ENCODE results near the gene NIT1.

The NIT1 gene

GRCh38 chr1:161072751-161073449 lies 45.0 kb upstream of the NIT1 start:
- TF ChIP-seq CTCF (IDR thresholded peaks at IDR 0.05; ENCODE audit: low read depth, low read length, missing control alignments), result no peak
- DNase-seq (ENCODE audit: extremely low read depth, low read depth), result no peak
- no peak overlapping the region for H3K4me3 ChIP-seq (replicated peaks; ENCODE audit: low read depth, low read length)

DNA sequence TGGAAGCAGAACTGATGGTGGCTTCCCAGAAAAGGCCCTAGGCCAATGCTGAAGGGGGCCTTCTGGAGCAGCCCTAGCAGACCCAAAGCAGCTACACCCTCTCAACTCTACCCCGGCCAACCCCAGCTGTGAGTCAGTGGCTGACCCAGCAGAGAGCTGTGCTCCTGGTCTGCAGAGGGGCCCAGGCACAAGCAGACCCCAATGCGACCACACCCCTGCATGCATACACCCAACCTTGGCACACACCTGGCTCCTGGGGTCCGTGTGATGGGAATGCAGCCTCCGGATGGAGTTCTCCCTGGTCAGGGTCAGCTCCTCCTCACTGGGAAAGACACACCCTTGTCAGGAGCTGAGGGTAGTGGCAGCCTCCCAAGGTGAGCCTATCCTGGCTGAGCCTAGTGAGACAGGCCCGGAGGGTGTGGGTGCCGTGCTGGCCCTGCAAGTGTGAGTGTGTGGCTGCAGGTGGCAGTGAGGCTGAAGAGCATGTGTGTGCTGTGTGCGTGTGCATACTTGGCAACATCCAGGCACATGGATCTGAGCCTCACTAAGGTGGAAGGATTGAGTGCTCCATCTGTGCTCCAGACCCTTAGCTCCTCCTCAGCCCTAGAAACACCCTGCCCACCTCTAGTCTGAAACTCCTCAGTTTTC lies 44.3 kb upstream of the NIT1 start:
- no peak for TF ChIP-seq CTCF (IDR thresholded peaks at IDR 0.05; ENCODE audit: low read depth, low read length, missing control alignments)
- DNase-seq (ENCODE audit: extremely low read depth, low read depth), result no peak
- no peak overlapping the region for H3K4me3 ChIP-seq (replicated peaks; ENCODE audit: low read depth, low read length)

DNA sequence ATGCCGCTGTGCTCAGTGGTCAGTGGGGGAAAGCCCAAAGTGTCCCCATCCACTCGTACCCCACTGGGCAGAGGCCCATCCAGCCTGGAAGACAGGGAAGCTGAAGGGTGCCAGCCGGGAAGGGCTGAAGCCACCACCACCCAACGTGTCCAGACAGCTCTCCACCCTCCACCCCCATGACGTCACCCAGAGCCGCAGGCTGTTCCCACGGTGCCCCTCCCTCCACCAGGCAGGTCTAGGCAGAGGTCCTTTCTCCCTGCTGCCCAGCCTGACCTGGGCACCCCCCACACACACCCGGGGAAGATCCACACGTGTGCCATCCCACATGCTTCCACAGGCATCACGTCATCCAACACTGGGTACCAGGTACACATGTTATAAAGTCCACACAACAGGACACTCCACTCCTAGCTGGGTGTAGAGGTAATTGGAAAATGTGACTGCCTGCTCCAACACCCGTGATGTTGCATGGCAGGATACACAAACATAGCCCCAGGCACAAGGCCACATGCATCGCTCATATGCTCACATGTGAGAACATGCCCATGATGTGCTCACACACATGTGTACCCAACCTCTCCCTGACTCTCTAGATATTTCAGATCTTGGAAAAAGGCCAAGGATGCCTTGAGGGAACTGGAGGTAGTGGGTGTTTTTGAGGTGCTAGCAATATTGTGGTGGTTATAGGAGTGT lies 43.1 kb upstream of the NIT1 start:
- DNase-seq (ENCODE audit: extremely low read depth, low read depth), result no peak
- TF ChIP-seq CTCF (IDR thresholded peaks at IDR 0.05; ENCODE audit: low read depth, low read length, missing control alignments), result no peak
- no peak overlapping the region for H3K4me3 ChIP-seq (replicated peaks; ENCODE audit: low read depth, low read length)

DNA sequence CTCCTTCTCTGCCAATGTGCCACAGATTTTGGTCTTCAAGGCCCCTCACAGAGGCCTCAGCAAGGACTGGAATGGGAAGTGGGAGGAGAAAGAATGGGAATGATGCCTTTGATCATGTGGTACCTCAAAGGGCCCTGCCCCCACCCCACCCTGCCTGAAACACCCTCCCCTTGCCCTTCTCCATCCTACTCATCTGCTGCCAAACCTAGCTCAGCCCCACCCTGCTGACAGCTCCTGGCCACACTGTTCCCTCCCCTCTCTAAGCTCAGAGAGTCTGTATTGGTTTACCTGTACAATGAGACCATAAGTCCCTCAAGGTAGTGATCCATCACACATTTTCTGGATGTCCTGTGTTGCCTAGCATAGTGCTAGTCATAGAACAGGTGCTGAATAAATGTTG lies 41.5 kb upstream of the NIT1 start:
- H3K4me3 ChIP-seq (replicated peaks; ENCODE audit: low read depth, low read length), result no peak overlapping the region
- TF ChIP-seq CTCF (IDR thresholded peaks at IDR 0.05; ENCODE audit: low read depth, low read length, missing control alignments), result no peak
- DNase-seq (ENCODE audit: extremely low read depth, low read depth), result no peak

- DNase-seq (ENCODE audit: extremely low read depth, low read depth), result no peak
- TF ChIP-seq CTCF (IDR thresholded peaks at IDR 0.05; ENCODE audit: low read depth, low read length, missing control alignments), result no peak
- no peak overlapping the region for H3K4me3 ChIP-seq (replicated peaks; ENCODE audit: low read depth, low read length)
These were observed 40.5 kb upstream of the NIT1 start for GRCh38 chr1:161077426-161077825.

- no peak for TF ChIP-seq CTCF (IDR thresholded peaks at IDR 0.05; ENCODE audit: low read depth, low read length, missing control alignments)
- H3K4me3 ChIP-seq (replicated peaks; ENCODE audit: low read depth, low read length), result no peak overlapping the region
- no peak for DNase-seq (ENCODE audit: extremely low read depth, low read depth)
These were observed 38.3 kb upstream of the NIT1 start for GRCh38 chr1:161079436-161080110.

Data from HFF-Myc (cell line).